HG03378 (cell line): ENCODE results near the gene CCDC136.

ENCODE experiments used
- ATAC-seq: cut with Tn5 transposase; IDR thresholded peaks from one replicate; pipeline ENCODE4 v1.9.1; 2021; ENCODE audit warnings: mild to moderate bottlenecking, moderate library complexity; ENCODE audit not compliant: unreplicated experiment

CCDC136 gene

GRCh38 chr7:128791121-128791971 is at the start of gene CCDC136:
CCDC136 (plus strand) TSS chr7:128791968; CDS start chr7:128792412, 444 bp downstream.
- ATAC-seq = no peak

GRCh38 chr7:128742206-128742605 is 49.6 kb upstream of the CCDC136 start:
- ATAC-seq = no peak

- ATAC-seq = no peak
These were observed 48.5 kb upstream of the CCDC136 start for GRCh38 chr7:128743112-128743772.

GRCh38 chr7:128744366-128744905 is 47.3 kb upstream of the CCDC136 start:
- ATAC-seq = no peak

- no peak for ATAC-seq
These were observed 46.1 kb upstream of the CCDC136 start for GRCh38 chr7:128745706-128746105.

GRCh38 chr7:128747327-128748079 is 44.3 kb upstream of the CCDC136 start:
- ATAC-seq = no peak

GRCh38 chr7:128752251-128752650 is 39.5 kb upstream of the CCDC136 start:
- no peak for ATAC-seq

- no peak for ATAC-seq
These were observed 36.5 kb upstream of the CCDC136 start for GRCh38 chr7:128755075-128755818.

GRCh38 chr7:128755819-128756476 is 35.8 kb upstream of the CCDC136 start:
- ATAC-seq = no peak

- ATAC-seq = no peak
These were observed 34.6 kb upstream of the CCDC136 start for GRCh38 chr7:128757203-128757602.

- ATAC-seq = no peak
These were observed 33.2 kb upstream of the CCDC136 start for GRCh38 chr7:128758553-128758952.

GRCh38 chr7:128759242-128759641 is 32.5 kb upstream of the CCDC136 start:
- ATAC-seq = no peak

- no peak for ATAC-seq
These were observed 28.2 kb upstream of the CCDC136 start for GRCh38 chr7:128763541-128763940.

- no peak for ATAC-seq
These were observed 24.2 kb upstream of the CCDC136 start for GRCh38 chr7:128767475-128768110.

- no peak for ATAC-seq
These were observed 21.5 kb upstream of the CCDC136 start for GRCh38 chr7:128770233-128770632.

- no peak for ATAC-seq
These were observed 18.2 kb upstream of the CCDC136 start for GRCh38 chr7:128773604-128774003.

GRCh38 chr7:128774029-128774689 is 17.6 kb upstream of the CCDC136 start:
- no peak for ATAC-seq

GRCh38 chr7:128774921-128775320 is 16.8 kb upstream of the CCDC136 start:
- ATAC-seq = no peak
